Hematopoietic multipotent progenitor cell treated with erythropoietin and hydrocortisone succinate and interleukin-3 and kit ligand, for 15 days (in vitro differentiated cells): ENCODE results near the gene LOXL1.

ENCODE experiments used
- DNase-seq: peaks from one replicate; pipeline ENCODE4 v3.0.0-alpha.2; 2015; ENCODE audit warnings: low spot score

The LOXL1 gene

GRCh38 chr15:73993211-73993994, 67.1 kb downstream of the LOXL1 start:
- DNase-seq: no peak

DNA sequence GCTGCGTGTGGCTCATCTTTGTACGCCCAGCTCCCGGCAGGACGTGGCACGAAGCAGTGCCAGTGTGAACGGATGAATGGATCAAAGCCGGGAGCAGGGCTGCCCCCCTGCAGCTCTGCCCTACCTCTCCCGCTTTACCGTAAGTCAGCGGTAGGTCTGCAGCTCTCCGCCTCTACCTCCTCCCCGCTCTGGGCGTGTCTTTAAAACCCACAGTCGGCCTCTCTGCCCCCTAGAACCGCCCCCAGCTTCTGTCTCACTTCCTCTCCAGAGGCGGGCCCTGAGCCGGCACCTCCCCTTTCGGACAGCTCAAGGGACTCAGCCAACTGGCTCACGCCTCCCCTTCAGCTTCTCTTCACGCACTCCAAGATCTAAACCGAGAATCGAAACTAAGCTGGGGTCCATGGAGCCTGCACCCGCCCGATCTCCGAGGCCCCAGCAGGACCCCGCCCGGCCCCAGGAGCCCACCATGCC, 68.2 kb downstream of the LOXL1 start, which contains the start of gene PML:
PML (plus strand) TSS at position 304 of the 471 bp plus-strand sequence; CDS start at position 401, 97 bp downstream.
- DNase-seq: peak; percentile 97

- DNase-seq: peak; percentile 34
Observed at GRCh38 chr15:73994912-73995622, 68.8 kb downstream of the LOXL1 start.

GRCh38 chr15:73996267-73996666, 70.0 kb downstream of the LOXL1 start:
- peak; percentile 55 for DNase-seq

DNA sequence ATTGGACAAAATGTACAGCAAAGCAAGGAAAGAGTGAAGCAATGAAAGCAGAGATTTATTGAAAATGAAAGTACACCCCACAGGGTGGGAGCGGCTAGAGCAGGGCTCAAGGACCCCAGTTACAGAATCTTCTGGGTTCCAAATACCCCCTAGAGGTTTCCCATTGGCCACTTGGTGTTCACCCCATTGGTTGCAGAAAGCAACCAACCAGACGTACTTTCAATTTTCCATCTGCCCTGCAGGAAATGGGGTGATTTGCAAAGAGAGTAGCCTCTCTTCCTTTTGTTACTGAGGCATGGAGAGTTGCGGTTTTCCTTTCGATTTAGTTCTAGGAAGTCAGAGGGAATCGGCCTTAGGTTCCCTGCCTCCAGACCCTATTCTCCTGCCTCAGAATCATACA, 70.7 kb downstream of the LOXL1 start:
- no peak for DNase-seq

DNA sequence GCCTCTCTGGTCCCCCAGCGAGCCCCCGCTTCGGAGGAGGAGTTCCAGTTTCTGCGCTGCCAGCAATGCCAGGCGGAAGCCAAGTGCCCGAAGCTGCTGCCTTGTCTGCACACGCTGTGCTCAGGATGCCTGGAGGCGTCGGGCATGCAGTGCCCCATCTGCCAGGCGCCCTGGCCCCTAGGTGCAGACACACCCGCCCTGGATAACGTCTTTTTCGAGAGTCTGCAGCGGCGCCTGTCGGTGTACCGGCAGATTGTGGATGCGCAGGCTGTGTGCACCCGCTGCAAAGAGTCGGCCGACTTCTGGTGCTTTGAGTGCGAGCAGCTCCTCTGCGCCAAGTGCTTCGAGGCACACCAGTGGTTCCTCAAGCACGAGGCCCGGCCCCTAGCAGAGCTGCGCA, 71.7 kb downstream of the LOXL1 start:
- DNase-seq: no peak
